Measurements from ENCODE around the gene SDR39U1.
"Not testable (repeated sequence)": the region's sequence is repeated elsewhere in the genome, so short reads cannot be mapped to it uniquely, and the experiment has no call there.

GRCh38 chr14:24491586-24492408 is 49.2 kb upstream of the SDR39U1 start:
- not testable (repeated sequence) for TF ChIP-seq RAD21 (IDR thresholded peaks at IDR 0.05; ENCODE audit: low read depth); CTCF (IDR thresholded peaks at IDR 0.05 in 2 of 3, conservative IDR thresholded peaks at IDR 0.05 in 1 of 3; ENCODE audit: borderline replicate concordance in 1 of 3, insufficient read depth in 1 of 3, low read depth in 2 of 3, low read length in 2 of 3); POLR2A (IDR thresholded peaks at IDR 0.05; ENCODE audit: borderline replicate concordance, extremely low read depth, insufficient read depth, insufficient read length); POLR2AphosphoS5 (IDR thresholded peaks at IDR 0.05; ENCODE audit: low read depth, low read length); SIN3A (IDR thresholded peaks at IDR 0.05; ENCODE audit: low read depth); EZH2phosphoT487 (IDR thresholded peaks at IDR 0.05; ENCODE audit: borderline replicate concordance); EZH2 (IDR thresholded peaks at IDR 0.05); EGR1 (IDR thresholded peaks at IDR 0.05; ENCODE audit: low read depth); SRF (IDR thresholded peaks at IDR 0.05; ENCODE audit: low read depth); REST (IDR thresholded peaks at IDR 0.05; ENCODE audit: low read depth)
- TF ChIP-seq, protein P1, sequence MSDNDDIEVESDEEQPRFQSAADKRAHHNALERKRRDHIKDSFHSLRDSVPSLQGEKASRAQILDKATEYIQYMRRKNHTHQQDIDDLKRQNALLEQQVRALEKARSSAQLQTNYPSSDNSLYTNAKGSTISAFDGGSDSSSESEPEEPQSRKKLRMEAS (IDR thresholded peaks at IDR 0.05) = not testable (repeated sequence)
- TF ChIP-seq, protein P2, sequence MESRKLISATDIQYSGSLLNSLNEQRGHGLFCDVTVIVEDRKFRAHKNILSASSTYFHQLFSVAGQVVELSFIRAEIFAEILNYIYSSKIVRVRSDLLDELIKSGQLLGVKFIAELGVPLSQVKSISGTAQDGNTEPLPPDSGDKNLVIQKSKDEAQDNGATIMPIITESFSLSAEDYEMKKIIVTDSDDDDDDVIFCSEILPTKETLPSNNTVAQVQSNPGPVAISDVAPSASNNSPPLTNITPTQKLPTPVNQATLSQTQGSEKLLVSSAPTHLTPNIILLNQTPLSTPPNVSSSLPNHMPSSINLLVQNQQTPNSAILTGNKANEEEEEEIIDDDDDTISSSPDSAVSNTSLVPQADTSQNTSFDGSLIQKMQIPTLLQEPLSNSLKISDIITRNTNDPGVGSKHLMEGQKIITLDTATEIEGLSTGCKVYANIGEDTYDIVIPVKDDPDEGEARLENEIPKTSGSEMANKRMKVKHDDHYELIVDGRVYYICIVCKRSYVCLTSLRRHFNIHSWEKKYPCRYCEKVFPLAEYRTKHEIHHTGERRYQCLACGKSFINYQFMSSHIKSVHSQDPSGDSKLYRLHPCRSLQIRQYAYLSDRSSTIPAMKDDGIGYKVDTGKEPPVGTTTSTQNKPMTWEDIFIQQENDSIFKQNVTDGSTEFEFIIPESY (IDR thresholded peaks at IDR 0.05; ENCODE audit: extremely low read depth, insufficient replicate concordance, low read length) = not testable (repeated sequence)
